ENCODE results near the gene INTS11.

The INTS11 gene

GRCh38 chr1:1285102-1285571, 39.3 kb downstream of the INTS11 start:
- no peak for TF ChIP-seq SNAI2 (CRISPR knock-in tag; IDR thresholded peaks at IDR 0.05)
- TF ChIP-seq PATZ1 (CRISPR knock-in tag; IDR thresholded peaks at IDR 0.05; ENCODE audit: borderline replicate concordance): no peak
- no peak for TF ChIP-seq ZC3H10 (CRISPR knock-in tag; IDR thresholded peaks at IDR 0.05)
- TF ChIP-seq ARNTL (CRISPR knock-in tag; IDR thresholded peaks at IDR 0.05; ENCODE audit: borderline replicate concordance, low read depth): no peak
- no peak for TF ChIP-seq BACH2 (CRISPR knock-in tag; IDR thresholded peaks at IDR 0.05; ENCODE audit: borderline replicate concordance)
- no peak for TF ChIP-seq CREB5 (CRISPR knock-in tag; IDR thresholded peaks at IDR 0.05; ENCODE audit: low read depth)
- no peak for TF ChIP-seq TOX (CRISPR knock-in tag; IDR thresholded peaks at IDR 0.05; ENCODE audit: borderline replicate concordance)
- no peak for TF ChIP-seq ZNF8 (CRISPR knock-in tag; IDR thresholded peaks at IDR 0.05)
- no peak for TF ChIP-seq CSDC2 (CRISPR knock-in tag; IDR thresholded peaks at IDR 0.05)
- TF ChIP-seq ESRRG (CRISPR knock-in tag; IDR thresholded peaks at IDR 0.05): no peak
- no peak for TF ChIP-seq ZFP30 (CRISPR knock-in tag; IDR thresholded peaks at IDR 0.05)
- TF ChIP-seq TSHZ2 (CRISPR knock-in tag; IDR thresholded peaks at IDR 0.05): no peak
- TF ChIP-seq RARB (CRISPR knock-in tag; IDR thresholded peaks at IDR 0.05): no peak
- no peak for TF ChIP-seq ISL1 (CRISPR knock-in tag; IDR thresholded peaks at IDR 0.05)
- no peak for TF ChIP-seq ZNF70 (CRISPR knock-in tag; IDR thresholded peaks at IDR 0.05)

GRCh38 chr1:1284221-1285101, 40.0 kb downstream of the INTS11 start:
- TF ChIP-seq RARB (CRISPR knock-in tag; IDR thresholded peaks at IDR 0.05): no peak
- TF ChIP-seq PATZ1 (CRISPR knock-in tag; IDR thresholded peaks at IDR 0.05; ENCODE audit: borderline replicate concordance): no peak
- TF ChIP-seq CREB5 (CRISPR knock-in tag; IDR thresholded peaks at IDR 0.05; ENCODE audit: low read depth): no peak
- TF ChIP-seq CSRNP3 (CRISPR knock-in tag; IDR thresholded peaks at IDR 0.05): no peak
- TF ChIP-seq ZFP3 (CRISPR knock-in tag; IDR thresholded peaks at IDR 0.05): no peak
- no peak for TF ChIP-seq TOX (CRISPR knock-in tag; IDR thresholded peaks at IDR 0.05; ENCODE audit: borderline replicate concordance)
- TF ChIP-seq PPARA (CRISPR knock-in tag; IDR thresholded peaks at IDR 0.05; ENCODE audit: borderline replicate concordance): no peak
- TF ChIP-seq TSHZ2 (CRISPR knock-in tag; IDR thresholded peaks at IDR 0.05): no peak
- no peak for TF ChIP-seq OSR1 (CRISPR knock-in tag; IDR thresholded peaks at IDR 0.05)
- TF ChIP-seq ZFP30 (CRISPR knock-in tag; IDR thresholded peaks at IDR 0.05): no peak
- no peak for TF ChIP-seq GLIS3 (CRISPR knock-in tag; IDR thresholded peaks at IDR 0.05)
- TF ChIP-seq ISL1 (CRISPR knock-in tag; IDR thresholded peaks at IDR 0.05): no peak
- TF ChIP-seq BACH2 (CRISPR knock-in tag; IDR thresholded peaks at IDR 0.05; ENCODE audit: borderline replicate concordance): no peak
- no peak for TF ChIP-seq TCF4 (CRISPR knock-in tag; IDR thresholded peaks at IDR 0.05; ENCODE audit: borderline replicate concordance)
- no peak; the same call in 2 of the 3 replicates for ATAC-seq

More at GRCh38 chr1:1285102-1285571, 39.3 kb downstream of the INTS11 start:
- ATAC-seq: no peak; the same call in 2 of the 3 replicates
